RWPE2 (cell line): Measurements from ENCODE around the gene COPS3.
"Not testable (repeated sequence)": the region's sequence is repeated elsewhere in the genome, so short reads cannot be mapped to it uniquely, and the experiment has no call there.

Experiments
- ATAC-seq: fragments of 200-7000 bp; cut with Tn5 transposase; 3 replicates; pipeline ENCODE4 v1.9.1; 2021; ENCODE audit warnings: low read depth
- DNase-seq: peaks from one replicate; pipeline ENCODE4 v3.0.0-alpha.2; 2020; ENCODE audit warnings: low spot score
- H3K27ac ChIP-seq: fragments of 450-650 bp; 2 replicates; pipeline ENCODE4 v1.5.1; 2017; ENCODE audit warnings: mild to moderate bottlenecking; ENCODE audit not compliant: poor library complexity, severe bottlenecking
- H3K27me3 ChIP-seq: fragments of 250-450 bp; sonication (Bioruptor Pico); 2 replicates; pipeline ENCODE4 v1.5.1; 2021; ENCODE audit warnings: mild to moderate bottlenecking, moderate library complexity; ENCODE audit not compliant: insufficient read depth, poor library complexity, severe bottlenecking
- H3K36me3 ChIP-seq: fragments of 250-450 bp; sonication (Bioruptor Pico); 2 replicates; pipeline ENCODE4 v1.5.1; 2020; ENCODE audit warnings: low read depth, mild to moderate bottlenecking, moderate library complexity
- H3K4me1 ChIP-seq: fragments of 250-450 bp; sonication (Bioruptor Pico); 2 replicates; pipeline ENCODE4 v1.5.1; 2021; ENCODE audit warnings: mild to moderate bottlenecking, moderate library complexity; ENCODE audit not compliant: insufficient read depth, poor library complexity, severe bottlenecking
- H3K4me3 ChIP-seq: fragments of 250-450 bp; sonication (Bioruptor Pico); 2 replicates; pipeline ENCODE4 v1.5.1; 2021; ENCODE audit warnings: mild to moderate bottlenecking, moderate library complexity; ENCODE audit not compliant: severe bottlenecking
- H3K9me3 ChIP-seq: fragments of 250-450 bp; sonication (Bioruptor Pico); 2 replicates; pipeline ENCODE4 v1.5.1; 2021; ENCODE audit warnings: mild to moderate bottlenecking, moderate library complexity; ENCODE audit not compliant: severe bottlenecking
- TF ChIP-seq, protein P1 (sequence below): fragments of 450-650 bp; IDR thresholded peaks from one replicate; pipeline ENCODE4 v1.5.1; 2017; ENCODE audit warnings: mild to moderate bottlenecking, moderate library complexity; ENCODE audit not compliant: poor library complexity, severe bottlenecking

The COPS3 gene

GRCh38 chr17:17303010-17303846, 22.2 kb upstream of the COPS3 start, which contains the start of gene NT5M:
NT5M (plus strand) TSS chr17:17303373; CDS start chr17:17303551, 178 bp downstream.
- TF ChIP-seq, protein P1, sequence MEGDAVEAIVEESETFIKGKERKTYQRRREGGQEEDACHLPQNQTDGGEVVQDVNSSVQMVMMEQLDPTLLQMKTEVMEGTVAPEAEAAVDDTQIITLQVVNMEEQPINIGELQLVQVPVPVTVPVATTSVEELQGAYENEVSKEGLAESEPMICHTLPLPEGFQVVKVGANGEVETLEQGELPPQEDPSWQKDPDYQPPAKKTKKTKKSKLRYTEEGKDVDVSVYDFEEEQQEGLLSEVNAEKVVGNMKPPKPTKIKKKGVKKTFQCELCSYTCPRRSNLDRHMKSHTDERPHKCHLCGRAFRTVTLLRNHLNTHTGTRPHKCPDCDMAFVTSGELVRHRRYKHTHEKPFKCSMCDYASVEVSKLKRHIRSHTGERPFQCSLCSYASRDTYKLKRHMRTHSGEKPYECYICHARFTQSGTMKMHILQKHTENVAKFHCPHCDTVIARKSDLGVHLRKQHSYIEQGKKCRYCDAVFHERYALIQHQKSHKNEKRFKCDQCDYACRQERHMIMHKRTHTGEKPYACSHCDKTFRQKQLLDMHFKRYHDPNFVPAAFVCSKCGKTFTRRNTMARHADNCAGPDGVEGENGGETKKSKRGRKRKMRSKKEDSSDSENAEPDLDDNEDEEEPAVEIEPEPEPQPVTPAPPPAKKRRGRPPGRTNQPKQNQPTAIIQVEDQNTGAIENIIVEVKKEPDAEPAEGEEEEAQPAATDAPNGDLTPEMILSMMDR = no peak
- Histone ChIP-seq H3K4me1 (peaks cover 4% of the 10 kb centered on the region), H3K4me3 (peak within 1 kb of the TSS; percentile 98), H3K36me3 (no peaks in the 10 kb centered on the region), H3K27ac (peak within 1 kb of the TSS; percentile 9), H3K9me3 (no peaks in the 10 kb centered on the region), H3K27me3 (no peaks in the 10 kb centered on the region)
- DNase-seq = peak; percentile 77
- peak; percentile 84 for ATAC-seq

- H3K27ac ChIP-seq, H3K27me3 ChIP-seq, H3K4me3 ChIP-seq, DNase-seq, H3K36me3 ChIP-seq, H3K9me3 ChIP-seq, ATAC-seq: not testable (repeated sequence)
- peaks cover 10% of the 10 kb centered on the region for H3K4me1 ChIP-seq
These were observed 20.6 kb upstream of the COPS3 start for GRCh38 chr17:17301659-17302058.

DNA sequence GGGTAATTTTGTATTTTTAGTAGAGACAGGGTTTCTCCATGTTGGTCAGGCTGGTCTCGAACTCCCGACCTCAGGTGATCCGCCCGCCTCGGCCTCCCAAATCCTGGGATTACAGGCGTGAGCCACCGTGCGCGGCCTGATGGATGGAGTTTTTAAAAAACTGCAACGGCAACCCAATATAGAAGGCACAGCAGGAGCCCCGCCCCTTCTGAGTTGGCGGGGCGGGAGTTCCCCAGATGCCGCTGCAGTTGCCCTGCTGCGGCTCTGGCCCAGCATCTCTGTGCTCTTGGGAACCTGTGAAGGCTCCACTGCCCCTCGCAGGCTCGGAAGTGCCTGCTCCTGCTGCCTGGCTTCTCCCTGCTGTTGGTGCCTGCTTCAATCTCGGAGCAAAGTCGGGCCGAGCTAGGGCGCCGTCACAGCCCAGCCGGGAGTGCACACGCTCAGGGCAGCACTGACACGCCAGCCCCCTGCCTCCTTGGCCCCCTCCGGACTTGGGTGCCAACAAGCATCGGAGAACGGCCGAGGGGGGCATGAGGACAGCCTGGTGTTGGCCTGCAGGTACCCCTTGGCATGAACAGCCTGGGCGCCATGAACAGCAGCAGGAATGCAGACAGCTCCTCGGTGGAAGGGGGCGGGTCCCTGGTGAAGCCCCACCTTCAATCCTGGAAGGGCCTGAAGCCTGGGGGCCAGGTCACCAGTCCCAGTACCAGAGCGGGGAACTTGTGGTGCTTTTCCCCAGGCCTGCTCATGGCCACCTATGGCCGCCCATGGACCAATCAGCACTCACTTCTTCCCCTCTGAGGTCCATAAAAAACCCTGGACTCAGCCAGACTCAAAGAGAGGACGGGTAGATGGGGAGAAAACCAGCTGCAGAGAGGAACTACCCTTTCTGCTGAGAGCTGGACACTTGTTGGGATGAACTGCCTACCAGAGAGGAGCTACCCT, 19.9 kb upstream of the COPS3 start:
- Histone ChIP-seq H3K27ac (no peak overlapping the region), H3K4me3 (peak overlapping the region; percentile 10), H3K9me3 (no peaks in the 10 kb centered on the region), H3K36me3 (no peaks in the 10 kb centered on the region), H3K27me3 (no peaks in the 10 kb centered on the region), H3K4me1 (peaks cover 16% of the 10 kb centered on the region)
- ATAC-seq (peak; percentile 43), DNase-seq (no peak)
- TF ChIP-seq, protein P1 = no peak

DNA sequence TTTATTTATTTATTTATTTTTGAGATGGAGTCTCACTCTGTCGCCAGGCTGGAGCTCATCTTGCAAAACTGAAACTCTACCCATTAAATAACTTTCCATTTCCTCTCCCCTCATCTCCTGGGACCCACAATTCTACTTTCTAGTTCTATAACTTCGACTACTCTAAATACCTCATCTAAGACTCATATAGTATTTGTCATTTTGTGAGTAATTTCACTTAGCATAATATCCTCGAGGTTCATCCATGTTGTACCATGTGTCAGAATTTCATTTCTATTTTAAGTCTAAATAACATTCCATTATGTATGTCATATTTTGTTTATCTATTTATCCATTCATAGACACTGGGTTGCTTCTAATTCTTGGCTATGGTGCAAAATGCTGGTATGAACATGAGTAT, 17.1 kb upstream of the COPS3 start:
- no peaks in the 10 kb centered on the region for H3K36me3 ChIP-seq
- ATAC-seq (no peak; the same call in 2 of the 3 replicates), DNase-seq (no peak)
- H3K9me3 ChIP-seq = no peaks in the 10 kb centered on the region
- H3K27me3 ChIP-seq = no peaks in the 10 kb centered on the region
- H3K4me1 ChIP-seq = peaks cover 13% of the 10 kb centered on the region
- H3K27ac ChIP-seq = no peak overlapping the region
- TF ChIP-seq, protein P1 = no peak
- no peak overlapping the region for H3K4me3 ChIP-seq

DNA sequence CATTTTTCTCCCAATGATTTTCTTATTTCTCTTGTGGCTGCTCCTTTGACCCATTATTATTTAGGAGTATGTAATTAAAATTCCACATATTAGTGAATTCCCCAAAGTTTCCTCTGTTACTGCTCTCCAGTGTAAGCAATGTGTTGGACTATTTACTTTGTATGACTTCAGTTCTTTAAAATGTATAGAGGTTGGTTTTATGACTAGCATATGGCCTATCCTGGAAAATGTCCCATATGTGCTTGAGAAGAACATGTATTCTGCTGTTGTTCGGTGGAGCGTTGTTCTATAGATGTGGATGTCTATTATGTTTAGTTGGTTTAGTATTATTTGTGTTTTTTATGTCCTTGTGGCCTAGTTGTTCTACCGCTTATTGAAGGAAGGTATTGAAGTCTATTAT, 16.2 kb upstream of the COPS3 start:
- ATAC-seq (no peak), DNase-seq (no peak)
- TF ChIP-seq, protein P1 = no peak
- Histone ChIP-seq H3K9me3 (no peaks in the 10 kb centered on the region), H3K36me3 (no peaks in the 10 kb centered on the region), H3K27me3 (no peaks in the 10 kb centered on the region), H3K4me1 (peaks cover 13% of the 10 kb centered on the region), H3K4me3 (no peak overlapping the region), H3K27ac (peak overlapping the region; percentile 18)
